NB4 (cell line): ENCODE results near the gene EXD3.
A peak's percentile ranks its signal among the peaks of the same experiment; 100 is the strongest.

Experiments used
- DNase-seq: peaks from one replicate; pipeline ENCODE4 v3.0.0; 2010; ENCODE audit warnings: low read depth
- H3K4me3 ChIP-seq: one replicate; pipeline ENCODE4 v1.5.1; 2011; ENCODE audit warnings: mild to moderate bottlenecking, low read depth, low read length, moderate library complexity
- CTCF ChIP-seq: IDR thresholded peaks from one replicate; pipeline ENCODE4 v1.5.1; 2012; ENCODE audit warnings: low read depth, low read length
- MAX ChIP-seq: IDR thresholded peaks from 2 replicates; pipeline ENCODE4 v1.6.1; 2011; ENCODE audit warnings: low read depth, low read length
- MYC ChIP-seq: IDR thresholded peaks from 2 replicates; pipeline ENCODE4 v1.6.1; 2011; ENCODE audit warnings: low read depth, low read length
- POLR2A ChIP-seq: IDR thresholded peaks from 2 replicates; pipeline ENCODE4 v1.6.1; 2011; ENCODE audit warnings: mild to moderate bottlenecking; ENCODE audit not compliant: insufficient read length; ENCODE audit errors: extremely low read depth

EXD3 gene

GRCh38 chr9:137298401-137299202 is 124.4 kb downstream of the EXD3 start:
- no peak for DNase-seq
- H3K4me3 ChIP-seq = no peak overlapping the region
- TF ChIP-seq MAX (no peak), MYC (no peak), CTCF (no peak), POLR2A (no peak)

- TF ChIP-seq CTCF (no peak), MAX (no peak), MYC (no peak), POLR2A (no peak)
- H3K4me3 ChIP-seq = no peak overlapping the region
- no peak for DNase-seq
These were observed 125.0 kb downstream of the EXD3 start for GRCh38 chr9:137297966-137298365.

GRCh38 chr9:137296670-137297664 is 126.0 kb downstream of the EXD3 start:
- no peak for DNase-seq
- no peak overlapping the region for H3K4me3 ChIP-seq

GRCh38 chr9:137295849-137296669 is 126.9 kb downstream of the EXD3 start:
- DNase-seq = no peak
- no peak for TF ChIP-seq POLR2A
- TF ChIP-seq CTCF = no peak
- no peak for TF ChIP-seq MAX
- TF ChIP-seq MYC = no peak
- H3K4me3 ChIP-seq = no peak overlapping the region

More at GRCh38 chr9:137296670-137297664, 126.0 kb downstream of the EXD3 start:
- TF ChIP-seq MYC (no peak), POLR2A (no peak), MAX (no peak), CTCF (no peak)

GRCh38 chr9:137295238-137295811 is 127.6 kb downstream of the EXD3 start:
- DNase-seq = peak; percentile 47
- TF ChIP-seq CTCF (peak; percentile 8), POLR2A (no peak)
- no peak overlapping the region for H3K4me3 ChIP-seq
